ENCODE results near the gene SLC22A17.

DNA sequence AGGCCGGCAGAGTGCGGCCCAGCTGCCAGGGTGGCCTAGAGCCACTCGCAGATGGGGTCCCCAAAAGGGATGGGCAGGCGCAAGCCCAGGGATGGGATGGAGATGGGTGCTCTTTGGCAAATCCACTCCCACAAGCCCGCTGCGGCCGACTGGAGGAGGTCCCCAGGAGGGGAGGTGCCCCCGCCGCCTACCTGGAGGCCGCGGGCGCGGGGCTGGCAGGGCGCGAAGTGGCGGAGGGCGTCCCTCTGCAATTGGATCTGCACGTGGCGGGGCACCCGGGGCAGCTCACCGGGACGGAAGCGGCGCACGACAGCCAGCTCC, 50.8 kb downstream of the SLC22A17 start:
- TF ChIP-seq EZH2 (IDR thresholded peaks at IDR 0.05; ENCODE audit: insufficient read depth, poor library complexity, severe bottlenecking) (no peak), EZH2phosphoT487 (IDR thresholded peaks at IDR 0.05; ENCODE audit: insufficient read depth, low read depth) (no peak)
